GM18867 (cell line): ENCODE results near the gene GPANK1.
A peak's percentile ranks its signal among the peaks of the same experiment; 100 is the strongest.

Source experiments
- ATAC-seq: cut with Tn5 transposase; IDR thresholded peaks from one replicate; pipeline ENCODE4 v1.9.1; 2021; ENCODE audit warnings: mild to moderate bottlenecking, moderate library complexity; ENCODE audit not compliant: unreplicated experiment

Gene GPANK1

GRCh38 chr6:31621991-31622390, 42.8 kb downstream of the GPANK1 start:
- ATAC-seq = no peak

- ATAC-seq = no peak
Measured at GRCh38 chr6:31621320-31621939, 43.4 kb downstream of the GPANK1 start.

- peak; percentile 35 for ATAC-seq
Measured at GRCh38 chr6:31620586-31621319, 44.0 kb downstream of the GPANK1 start, which contains the start of gene PRRC2A. TSS of gene PRRC2A (plus strand) at chr6:31620715. CDS start at chr6:31622790, 2,075 bp downstream.

DNA sequence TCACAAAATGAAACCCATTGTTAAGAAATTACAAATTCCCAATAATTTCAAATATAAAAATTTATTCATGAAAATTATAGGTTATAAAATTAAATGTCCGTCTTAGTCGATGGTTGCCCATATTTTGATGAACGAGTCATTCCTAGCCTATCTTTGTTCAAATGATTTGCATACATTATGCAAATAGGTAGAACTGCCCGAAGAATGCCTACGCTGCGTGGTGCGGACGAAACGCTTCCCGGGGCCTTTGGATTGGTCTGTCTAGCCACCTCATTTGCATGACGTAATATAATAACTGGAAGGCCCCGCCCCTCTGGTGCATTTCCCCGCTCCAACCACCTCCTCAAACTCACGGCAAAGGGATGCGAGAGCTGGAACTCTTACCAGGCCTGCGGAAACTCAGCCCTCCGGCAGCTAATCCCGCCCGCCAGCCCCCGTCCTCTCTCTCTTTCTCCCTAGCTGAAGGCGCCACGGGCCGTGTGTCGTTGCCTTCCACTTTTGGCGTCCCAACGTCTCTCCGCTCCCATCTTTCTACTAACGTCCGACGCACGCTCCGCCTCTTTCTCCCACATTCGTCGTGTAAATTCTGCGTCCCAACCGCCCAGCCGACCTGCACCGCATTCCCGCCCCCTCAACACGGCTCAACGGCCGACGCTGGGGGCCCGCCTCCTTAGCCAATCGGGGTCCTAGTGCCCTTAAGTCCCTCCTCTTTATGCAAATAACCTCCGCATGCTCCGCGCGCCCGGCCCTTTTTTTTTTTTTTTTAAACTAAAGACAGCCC, 44.8 kb downstream of the GPANK1 start:
- peak; percentile 83 for ATAC-seq

DNA sequence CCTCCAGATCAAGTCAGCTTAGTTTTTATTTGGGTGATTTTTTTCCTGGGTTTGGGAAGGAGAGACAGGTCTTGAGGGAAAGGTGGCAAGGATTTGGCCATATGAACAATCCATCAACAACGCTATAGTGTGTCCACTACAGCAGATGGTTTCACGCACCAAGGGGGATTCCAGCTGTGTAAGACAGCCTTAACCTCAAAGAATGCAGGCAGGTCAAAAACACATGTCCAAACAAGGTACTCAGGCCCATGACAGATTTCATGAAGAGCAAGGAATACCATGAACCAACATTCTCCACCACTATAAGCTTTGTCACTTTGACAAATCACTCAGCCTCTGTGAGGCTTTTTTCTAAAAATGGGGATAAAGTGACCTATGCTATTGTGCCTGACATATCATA, 47.8 kb downstream of the GPANK1 start:
- ATAC-seq = no peak

- no peak for ATAC-seq
Measured at GRCh38 chr6:31615748-31616147, 49.0 kb downstream of the GPANK1 start.

GRCh38 chr6:31614684-31615578, 49.9 kb downstream of the GPANK1 start, which contains the start of gene AIF1:
TSS of gene AIF1 (plus strand) at chr6:31615234. CDS start at chr6:31615330, 96 bp downstream.
- no peak for ATAC-seq

DNA sequence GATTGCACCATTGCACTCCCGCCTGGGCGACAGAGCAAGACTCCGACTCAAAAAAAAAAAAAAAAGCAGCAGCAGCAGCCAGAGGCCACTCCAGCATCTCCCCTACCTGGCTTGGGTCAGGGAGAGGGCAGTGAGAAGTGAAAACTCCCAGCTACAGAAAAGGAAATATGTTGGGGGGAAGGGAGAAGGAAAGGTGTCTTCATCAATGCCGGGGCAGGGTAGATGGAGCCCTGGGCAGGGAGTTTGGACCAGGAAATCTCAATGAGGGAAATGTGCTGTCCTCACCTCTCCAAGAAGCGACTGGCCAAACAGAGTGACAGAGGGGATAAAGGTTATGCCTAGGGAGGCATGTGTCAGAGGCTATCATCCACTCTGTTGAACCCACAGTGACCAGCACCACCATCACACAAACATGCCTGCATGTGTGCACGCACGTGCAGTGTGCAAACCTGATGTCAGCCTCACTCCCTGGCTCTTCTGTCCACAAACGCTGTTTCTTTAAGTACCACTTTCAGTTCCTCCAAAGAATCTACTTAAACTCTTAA, 50.6 kb downstream of the GPANK1 start:
- ATAC-seq = no peak
